Testis (tissue), 3 donors: Measurements from ENCODE around the gene BICC1. TPM values are rescaled to one million over a fixed set of nuclear protein-coding genes. Genes with fewer than 3 reads are reported as not detected.

Source experiments
- DNase-seq: peaks from one replicate; pipeline ENCODE4 v3.0.0-alpha.2; 2019
- H3K27ac ChIP-seq, 2 donors: fragments of 200-600 bp; sonication (generic); one replicate each; pipeline ENCODE4 v1.5.1; 2019
- H3K27me3 ChIP-seq: fragments of 200-600 bp; sonication (generic); one replicate; pipeline ENCODE4 v1.5.1; 2019
- H3K36me3 ChIP-seq: fragments of 200-600 bp; sonication (generic); one replicate; pipeline ENCODE4 v1.5.1; 2017; ENCODE audit warnings: low read depth; ENCODE audit errors: missing control alignments
- H3K4me1 ChIP-seq: fragments of 200-600 bp; sonication (generic); one replicate; pipeline ENCODE4 v1.5.1; 2019
- H3K4me3 ChIP-seq, 2 donors: fragments of 200-600 bp; sonication (generic); one replicate each; pipeline ENCODE4 v1.5.1; 2017 to 2019
- H3K9me3 ChIP-seq: fragments of 200-600 bp; sonication (generic); one replicate; pipeline ENCODE4 v1.5.1; 2017
- POLR2A ChIP-seq: fragments of 450-650 bp; IDR thresholded peaks from one replicate; pipeline ENCODE4 v1.6.1; 2017; ENCODE audit warnings: antibody characterized with exemption, mild to moderate bottlenecking, moderate library complexity
- WGBS, 2 donors: methylation state at CpG; one replicate each; pipeline ENCODE4 v1.1.5; 2018; 5-methylcytosine and 5-hydroxymethylcytosine counted together
- intact Hi-C: fragments of 100-400 bp; cut with DNase I; formaldehyde crosslinking; loops from one replicate; pipeline ENCODE4 v1.15.1; 2023; ENCODE audit warnings: low total_unique reads
- polyA plus RNA-seq: library from polyadenylated mRNA; stranded (reverse); fragments of 350-450 nt; fragmentation: Illumina TruSeq; extraction: RNeasy Lipid Tissue Mini Kit (QIAGEN cat#74804); gene quantifications from one replicate; pipeline ENCODE4 v1.2.3, GENCODE V29; 2014; ENCODE audit warnings: low read depth, low replicate concordance; ENCODE audit not compliant: insufficient read depth
- total RNA-seq, 2 donors: library from RNA; depleted of rRNA; stranded (reverse); fragments of >200 nt; gene quantifications; one replicate each; pipeline ENCODE4 v1.2.3, GENCODE V29; 2016
- TF ChIP-seq, protein P1 (sequence below), 3 experiments: fragments of 450-650 bp in 2 of 3; fragments of 200-600 bp in 1 of 3; sonication (generic) in 1 of 3; IDR thresholded peaks; one replicate each; pipeline ENCODE4 v1.5.1; 2016 to 2019; ENCODE audit warnings: antibody characterized with exemption in 3 of 3, mild to moderate bottlenecking in 2 of 3, moderate library complexity in 1 of 3

Gene BICC1
- total and polyA plus RNA-seq, 3 donors from 2014 or later = 8.7 to 14.1 (median 10.0) TPM

DNA sequence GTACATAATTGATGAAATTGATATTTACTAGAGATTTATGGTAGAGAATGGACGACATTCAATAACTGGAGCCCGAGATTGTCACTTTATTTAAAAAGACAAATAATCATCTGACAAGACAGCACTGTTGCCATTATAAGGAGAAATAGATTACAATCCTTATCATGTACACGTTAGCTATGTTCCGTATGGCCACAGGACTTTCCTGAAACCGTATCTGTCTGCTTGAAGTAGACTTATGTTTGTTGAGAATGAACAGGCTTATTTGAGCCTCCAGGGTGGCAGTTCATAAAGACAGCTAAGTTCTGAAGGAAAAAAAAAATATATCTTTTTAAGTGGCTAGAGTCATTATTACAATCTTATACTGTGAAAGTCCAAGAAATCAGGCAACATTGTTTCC, 317.2 kb downstream of the BICC1 start:
- TF ChIP-seq, protein P1, sequence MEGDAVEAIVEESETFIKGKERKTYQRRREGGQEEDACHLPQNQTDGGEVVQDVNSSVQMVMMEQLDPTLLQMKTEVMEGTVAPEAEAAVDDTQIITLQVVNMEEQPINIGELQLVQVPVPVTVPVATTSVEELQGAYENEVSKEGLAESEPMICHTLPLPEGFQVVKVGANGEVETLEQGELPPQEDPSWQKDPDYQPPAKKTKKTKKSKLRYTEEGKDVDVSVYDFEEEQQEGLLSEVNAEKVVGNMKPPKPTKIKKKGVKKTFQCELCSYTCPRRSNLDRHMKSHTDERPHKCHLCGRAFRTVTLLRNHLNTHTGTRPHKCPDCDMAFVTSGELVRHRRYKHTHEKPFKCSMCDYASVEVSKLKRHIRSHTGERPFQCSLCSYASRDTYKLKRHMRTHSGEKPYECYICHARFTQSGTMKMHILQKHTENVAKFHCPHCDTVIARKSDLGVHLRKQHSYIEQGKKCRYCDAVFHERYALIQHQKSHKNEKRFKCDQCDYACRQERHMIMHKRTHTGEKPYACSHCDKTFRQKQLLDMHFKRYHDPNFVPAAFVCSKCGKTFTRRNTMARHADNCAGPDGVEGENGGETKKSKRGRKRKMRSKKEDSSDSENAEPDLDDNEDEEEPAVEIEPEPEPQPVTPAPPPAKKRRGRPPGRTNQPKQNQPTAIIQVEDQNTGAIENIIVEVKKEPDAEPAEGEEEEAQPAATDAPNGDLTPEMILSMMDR (IDR thresholded peaks at IDR 0.05) = no peak
- TF ChIP-seq POLR2A = no peak
- Histone ChIP-seq H3K4me3 (no peak overlapping the region), H3K27ac (no peak overlapping the region), H3K4me1 (no peaks in the 10 kb centered on the region), H3K9me3 (no peaks in the 10 kb centered on the region), H3K27me3 (no peaks in the 10 kb centered on the region), H3K36me3 (no peaks in the 10 kb centered on the region)
- no peak for DNase-seq
- intact Hi-C loops = no loop called here
- WGBS, 2 donors = 77 to 87% methylated on average over 5 of the region's 5 CpGs

DNA sequence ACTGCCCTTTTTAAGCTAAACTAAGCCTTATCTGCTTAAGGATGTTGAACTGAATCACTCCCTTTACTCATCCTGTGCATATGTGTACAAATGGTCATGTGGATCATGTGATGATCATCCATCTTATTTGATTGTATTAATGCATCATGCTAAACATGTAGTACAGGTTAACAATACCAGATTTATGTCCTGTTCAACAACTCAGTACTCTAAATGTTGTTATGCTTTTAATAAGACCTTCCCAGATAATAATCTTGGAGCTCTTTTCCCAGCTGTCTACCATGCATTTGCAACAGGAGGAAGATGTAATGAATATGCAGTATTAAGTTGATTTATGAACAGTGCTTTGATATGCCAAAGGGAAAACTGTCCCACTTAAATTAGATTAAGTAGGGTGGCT, 318.0 kb downstream of the BICC1 start:
- Histone ChIP-seq H3K27ac (no peak overlapping the region), H3K9me3 (no peaks in the 10 kb centered on the region), H3K4me1 (no peaks in the 10 kb centered on the region), H3K27me3 (no peaks in the 10 kb centered on the region), H3K36me3 (no peaks in the 10 kb centered on the region), H3K4me3 (no peak overlapping the region)
- TF ChIP-seq, protein P1 (IDR thresholded peaks at IDR 0.05) = no peak
- no peak for TF ChIP-seq POLR2A
- DNase-seq = no peak
- intact Hi-C loops = no loop called here

DNA sequence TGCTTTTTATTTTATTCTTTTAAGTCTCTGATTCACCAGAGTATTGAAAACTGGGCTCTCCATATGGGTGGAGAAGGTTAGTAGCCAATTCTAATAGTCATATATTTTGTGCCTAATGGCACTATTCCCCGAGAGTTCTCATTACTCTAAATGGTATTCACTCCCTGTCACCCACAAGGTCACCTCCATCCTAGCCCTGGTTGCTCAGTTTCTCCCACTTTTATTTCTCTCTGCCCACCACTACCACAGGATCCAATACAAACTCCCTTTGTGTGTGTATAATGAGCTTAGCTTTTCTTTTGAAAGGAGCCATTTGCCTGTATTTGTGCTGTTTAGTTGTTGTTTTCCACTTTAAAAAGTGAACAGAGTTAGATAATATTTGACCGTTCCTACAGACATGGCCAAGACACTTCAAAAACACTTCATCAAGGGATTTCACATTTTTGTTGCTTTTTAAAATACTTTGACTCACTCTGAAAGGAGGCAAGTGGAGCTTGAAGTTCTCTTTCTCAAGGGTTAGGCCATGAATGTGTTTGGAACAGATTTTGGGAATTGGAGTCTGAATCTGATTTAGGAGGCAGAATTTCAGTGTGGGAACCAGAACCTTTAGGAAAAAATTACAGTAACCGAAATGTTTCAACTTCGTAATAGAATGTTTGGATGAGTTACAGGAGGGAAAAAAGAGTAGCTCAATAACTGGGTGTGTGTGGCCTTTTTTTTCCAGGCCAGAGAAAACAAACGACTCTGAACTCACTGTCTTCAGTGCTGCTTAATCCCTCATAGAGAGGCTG, 321.3 kb downstream of the BICC1 start:
- intact Hi-C loops = no loop called here
- no peaks in the 10 kb centered on the region for H3K27me3 ChIP-seq
- DNase-seq = no peak
- H3K27ac ChIP-seq = no peak overlapping the region
- 38 to 41% methylated on average over 5 of the region's 5 CpGs for WGBS, 2 donors
- no peak for TF ChIP-seq POLR2A
- TF ChIP-seq, protein P1 (IDR thresholded peaks at IDR 0.05) = no peak
- no peaks in the 10 kb centered on the region for H3K4me1 ChIP-seq
- no peaks in the 10 kb centered on the region for H3K9me3 ChIP-seq
- H3K4me3 ChIP-seq = no peak overlapping the region
- H3K36me3 ChIP-seq = no peaks in the 10 kb centered on the region

DNA sequence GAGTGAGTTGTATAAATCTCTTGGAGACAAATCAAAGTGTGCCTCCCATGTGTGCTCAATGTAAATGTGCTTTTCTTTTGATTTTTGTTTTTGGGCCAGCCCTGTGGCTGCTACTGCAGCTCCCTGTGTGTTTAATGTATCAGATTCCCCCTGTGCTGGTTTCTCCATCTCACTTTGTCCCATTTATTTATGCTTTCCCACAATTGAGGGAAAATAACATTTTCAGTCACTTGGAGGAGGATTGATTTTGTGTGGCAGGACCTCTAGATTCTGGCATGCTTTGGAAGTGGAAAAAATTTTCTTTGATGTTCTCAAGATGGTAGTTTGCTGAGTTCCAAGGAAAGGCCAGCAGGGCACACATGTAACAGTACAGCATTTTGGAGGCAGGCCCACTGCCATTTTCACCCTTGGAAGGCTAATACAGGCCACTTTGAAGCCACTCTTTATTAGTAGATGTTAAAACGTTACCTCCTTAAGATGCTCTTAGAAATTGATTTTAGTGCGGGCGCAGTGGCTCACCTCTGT, 323.6 kb downstream of the BICC1 start:
- Histone ChIP-seq H3K4me3 (no peak overlapping the region), H3K9me3 (no peaks in the 10 kb centered on the region), H3K4me1 (no peaks in the 10 kb centered on the region), H3K36me3 (no peaks in the 10 kb centered on the region), H3K27me3 (no peaks in the 10 kb centered on the region), H3K27ac (no peak overlapping the region)
- no peak for DNase-seq
- WGBS, 2 donors = 86 to 87% methylated on average over 3 of the region's 3 CpGs
- intact Hi-C loops = no loop called here
- no peak for TF ChIP-seq POLR2A
- TF ChIP-seq, protein P1 (IDR thresholded peaks at IDR 0.05) = no peak
